Endothelial cell (in vitro differentiated cells): Measurements from ENCODE around the gene PRR18. TPM values are rescaled to one million over a fixed set of nuclear protein-coding genes. Genes with fewer than 3 reads are reported as not detected.

Experiments used
- DNase-seq: peaks from one replicate; pipeline ENCODE4 v3.0.0; 2021; ENCODE audit warnings: low spot score
- H3K27ac Mint-ChIP-seq: one replicate; pipeline ENCODE4 v1.8.0; 2021; ENCODE audit warnings: mixed read lengths, inconsistent platforms; ENCODE audit not compliant: unreplicated experiment
- H3K27me3 Mint-ChIP-seq: one replicate; pipeline ENCODE4 v1.8.0; 2021; ENCODE audit warnings: mild to moderate bottlenecking, moderate library complexity, mixed read lengths, inconsistent platforms; ENCODE audit not compliant: unreplicated experiment
- H3K36me3 Mint-ChIP-seq: one replicate; pipeline ENCODE4 v1.8.0; 2021; ENCODE audit warnings: mild to moderate bottlenecking, low read depth, mixed read lengths, inconsistent platforms; ENCODE audit not compliant: unreplicated experiment
- H3K4me1 Mint-ChIP-seq: one replicate; pipeline ENCODE4 v1.8.0; 2021; ENCODE audit warnings: mild to moderate bottlenecking, mixed read lengths, inconsistent platforms; ENCODE audit not compliant: unreplicated experiment
- H3K4me3 Mint-ChIP-seq: one replicate; pipeline ENCODE4 v1.8.0; 2021; ENCODE audit warnings: mild to moderate bottlenecking, mixed read lengths, inconsistent platforms; ENCODE audit not compliant: unreplicated experiment
- H3K9me3 Mint-ChIP-seq: one replicate; pipeline ENCODE4 v1.8.0; 2021; ENCODE audit warnings: mixed read lengths, inconsistent platforms; ENCODE audit not compliant: unreplicated experiment
- CTCF ChIP-seq: fragments of 200-600 bp; sonication (generic); IDR thresholded peaks from one replicate; pipeline ENCODE4 v1.5.0; 2021; ENCODE audit warnings: antibody characterized with exemption; ENCODE audit not compliant: unreplicated experiment
- total RNA-seq: library from RNA; stranded (reverse); fragmentation: NEBNext Ultra II Directional; extraction: Animal tissue kit (Norgen Biotek cat#: 25700); gene quantifications from one replicate; pipeline ENCODE4 v1.2.1, GENCODE V29; 2021; ENCODE audit not compliant: unreplicated experiment

PRR18 gene
- total RNA-seq, 1 donor from 2014 or later, result 1.1 TPM

- H3K27me3 Mint-ChIP-seq, result peaks cover 10% of the 10 kb centered on the region
- no peak for DNase-seq
- peaks cover 27% of the 10 kb centered on the region for H3K36me3 Mint-ChIP-seq
- no peak overlapping the region for H3K4me3 Mint-ChIP-seq
- no peaks in the 10 kb centered on the region for H3K9me3 Mint-ChIP-seq
- H3K4me1 Mint-ChIP-seq, result peaks cover 19% of the 10 kb centered on the region
- H3K27ac Mint-ChIP-seq, result no peak overlapping the region
- no peak for TF ChIP-seq CTCF
Observed at GRCh38 chr6:166338854-166339253, 30.7 kb upstream of the PRR18 start.

GRCh38 chr6:166336847-166337246 is 28.7 kb upstream of the PRR18 start:
- Mint-ChIP-seq H3K27me3 (peaks cover 9% of the 10 kb centered on the region), H3K4me3 (no peak overlapping the region), H3K36me3 (peaks cover 22% of the 10 kb centered on the region), H3K4me1 (peaks cover 33% of the 10 kb centered on the region), H3K9me3 (no peaks in the 10 kb centered on the region), H3K27ac (no peak overlapping the region)
- no peak for TF ChIP-seq CTCF
- DNase-seq, result no peak

GRCh38 chr6:166335378-166336302 is 27.4 kb upstream of the PRR18 start:
- DNase-seq, result no peak
- no peaks in the 10 kb centered on the region for H3K9me3 Mint-ChIP-seq
- H3K27me3 Mint-ChIP-seq, result peaks cover 7% of the 10 kb centered on the region
- TF ChIP-seq CTCF, result no peak
- peaks cover 35% of the 10 kb centered on the region for H3K4me1 Mint-ChIP-seq
- H3K27ac Mint-ChIP-seq, result no peak overlapping the region
- peak overlapping the region; percentile 81 for H3K4me3 Mint-ChIP-seq
- peaks cover 19% of the 10 kb centered on the region for H3K36me3 Mint-ChIP-seq

- no peak for TF ChIP-seq CTCF
- Mint-ChIP-seq H3K27ac (no peak overlapping the region), H3K4me3 (peak overlapping the region; percentile 81), H3K4me1 (peaks cover 37% of the 10 kb centered on the region), H3K36me3 (peaks cover 19% of the 10 kb centered on the region), H3K27me3 (peaks cover 7% of the 10 kb centered on the region), H3K9me3 (no peaks in the 10 kb centered on the region)
- DNase-seq, result no peak
Observed at GRCh38 chr6:166334878-166335277, 26.7 kb upstream of the PRR18 start.
